ENCODE results near the gene DCANP1.

Gene DCANP1

DNA sequence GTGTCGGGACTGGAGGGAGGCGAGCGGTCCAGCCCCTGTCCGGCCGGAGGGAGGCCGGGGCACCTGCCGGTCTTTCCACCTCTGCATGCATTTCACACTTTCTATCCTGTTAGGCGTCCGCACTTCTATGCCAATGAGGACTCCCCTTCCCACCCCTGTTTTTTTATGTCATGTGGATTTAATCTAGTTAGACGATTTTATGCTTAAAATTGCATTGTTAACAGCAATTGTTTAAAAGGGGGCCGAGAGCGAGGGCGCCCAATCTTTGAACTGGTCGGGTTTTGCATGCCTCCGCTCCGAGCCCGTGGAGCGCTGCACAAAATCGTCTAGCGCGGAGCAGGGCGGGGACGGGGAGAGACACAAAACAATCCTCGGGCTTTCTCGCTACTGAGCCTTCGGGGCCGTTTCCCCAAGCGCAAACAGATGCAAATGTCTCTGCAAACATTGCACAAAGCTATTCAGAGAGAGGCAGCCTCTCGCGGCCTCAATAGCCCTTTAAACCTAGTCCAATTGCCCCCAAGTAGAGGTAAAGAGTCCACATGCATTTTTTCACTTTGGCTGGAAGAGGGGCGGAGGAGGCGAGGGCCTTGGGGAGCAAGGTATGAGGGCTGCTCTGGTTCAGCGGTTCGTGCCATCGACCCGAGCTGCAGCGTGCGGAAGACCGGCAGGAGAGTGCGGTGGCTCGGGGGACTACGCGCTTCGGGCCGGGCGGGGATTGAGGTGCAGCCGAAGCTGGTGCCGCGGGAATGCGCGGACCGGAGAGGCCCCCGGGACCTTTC, 42.5 kb upstream of the DCANP1 start:
- no peak for TF ChIP-seq Cebpa-rat (IDR thresholded peaks at IDR 0.05)
- Histone ChIP-seq H3K9me3 (peaks cover 11% of the 10 kb centered on the region; the same call in 1 of the 2 replicates), H3K4me1 (peaks cover 20% of the 10 kb centered on the region), H3K4me3 (peak overlapping the region; percentile 41), H3K4me2 (peak overlapping the region; percentile 66), H3K9ac (no peak overlapping the region), H4K20me1 (peaks cover 37% of the 10 kb centered on the region), H3K36me3 (no peaks in the 10 kb centered on the region), H3K27ac (no peak overlapping the region), H3K27me3 (peaks cover 94% of the 10 kb centered on the region)

DNA sequence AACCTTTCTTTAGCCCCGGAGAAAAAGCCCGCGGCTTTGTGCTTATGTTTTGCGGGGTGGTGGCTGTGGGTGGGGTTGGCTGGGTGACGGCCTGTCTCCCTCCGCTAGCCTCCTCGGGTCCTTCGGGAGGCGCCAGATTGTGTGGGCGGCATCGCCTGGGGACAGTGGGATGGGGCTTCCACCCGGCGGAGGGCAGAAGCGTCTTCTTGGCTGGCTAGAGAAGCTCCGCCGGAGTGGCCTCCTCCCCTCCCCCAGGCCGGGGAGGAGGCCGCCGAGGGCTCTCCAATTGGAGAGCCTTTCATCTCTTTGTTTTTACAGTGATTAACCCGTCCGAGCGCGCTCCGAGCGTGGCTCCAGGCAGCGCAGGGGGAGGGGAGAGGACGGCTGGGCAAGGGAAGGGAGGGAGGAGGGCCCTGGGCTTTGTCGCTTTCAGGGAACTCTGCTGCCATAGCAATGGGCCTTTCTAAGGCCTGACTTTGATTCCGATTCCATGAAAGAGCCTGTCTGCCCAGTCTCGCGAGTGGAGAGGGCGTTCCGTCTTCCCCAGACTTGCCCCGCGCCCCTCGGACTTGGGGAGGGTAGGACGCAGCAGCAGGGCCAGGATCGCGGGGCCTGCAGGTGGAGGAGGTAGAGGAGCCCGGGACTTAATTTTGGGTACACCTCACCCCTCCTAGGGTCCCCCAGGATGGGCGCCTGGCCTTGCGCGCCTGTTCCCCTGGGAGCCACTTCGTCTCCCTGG, 41.7 kb upstream of the DCANP1 start:
- Histone ChIP-seq H3K27me3 (peaks cover 86% of the 10 kb centered on the region), H3K4me2 (peak overlapping the region; percentile 66), H3K36me3 (no peaks in the 10 kb centered on the region), H3K9ac (no peak overlapping the region), H3K27ac (no peak overlapping the region), H3K4me1 (peaks cover 20% of the 10 kb centered on the region), H4K20me1 (peaks cover 37% of the 10 kb centered on the region), H3K4me3 (peak overlapping the region; percentile 41), H3K9me3 (peaks cover 11% of the 10 kb centered on the region; the same call in 1 of the 2 replicates)
- no peak for TF ChIP-seq Cebpa-rat (IDR thresholded peaks at IDR 0.05)

DNA sequence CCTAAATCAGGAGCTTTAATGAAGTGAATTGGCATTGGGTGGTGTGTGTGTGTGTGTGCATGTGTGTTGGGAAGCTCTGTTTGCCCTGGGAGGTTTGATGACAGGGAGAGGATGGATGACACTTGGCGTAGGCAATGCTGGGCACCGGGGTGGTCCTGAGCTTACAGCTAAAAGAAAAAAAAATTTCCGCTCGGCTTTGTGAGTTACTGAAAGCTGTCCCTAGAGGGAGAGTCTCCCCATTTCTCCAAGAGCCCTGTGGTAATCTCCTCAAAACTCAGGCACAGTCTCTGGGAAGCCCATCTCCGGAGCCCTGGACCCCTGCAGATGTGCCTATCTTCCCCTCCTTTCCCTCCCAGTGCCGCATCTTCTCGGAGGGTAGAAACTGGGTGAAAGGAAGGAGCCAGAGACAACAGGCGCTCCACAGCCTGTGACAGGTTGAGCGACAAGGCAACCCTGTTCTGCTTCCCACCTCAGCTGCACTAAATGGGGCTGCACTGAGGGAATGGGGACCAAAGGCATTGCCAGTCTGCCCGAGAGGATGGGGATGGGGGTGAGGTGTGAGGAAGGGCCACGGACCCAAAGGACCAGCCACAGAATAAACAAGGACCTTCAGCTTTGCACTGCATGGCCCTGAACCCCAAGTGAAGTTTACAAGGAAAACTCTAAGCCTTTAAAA, 40.8 kb upstream of the DCANP1 start:
- H3K27me3 ChIP-seq = peaks cover 77% of the 10 kb centered on the region
- H3K36me3 ChIP-seq = no peaks in the 10 kb centered on the region
- no peak overlapping the region for H3K27ac ChIP-seq
- H3K4me2 ChIP-seq = no peak overlapping the region
- H3K9me3 ChIP-seq = peaks cover 11% of the 10 kb centered on the region; the same call in 1 of the 2 replicates
- no peak for TF ChIP-seq Cebpa-rat (IDR thresholded peaks at IDR 0.05)
- no peak overlapping the region for H3K9ac ChIP-seq
- no peak overlapping the region for H3K4me3 ChIP-seq
- H3K4me1 ChIP-seq = peaks cover 20% of the 10 kb centered on the region
- H4K20me1 ChIP-seq = peaks cover 37% of the 10 kb centered on the region

DNA sequence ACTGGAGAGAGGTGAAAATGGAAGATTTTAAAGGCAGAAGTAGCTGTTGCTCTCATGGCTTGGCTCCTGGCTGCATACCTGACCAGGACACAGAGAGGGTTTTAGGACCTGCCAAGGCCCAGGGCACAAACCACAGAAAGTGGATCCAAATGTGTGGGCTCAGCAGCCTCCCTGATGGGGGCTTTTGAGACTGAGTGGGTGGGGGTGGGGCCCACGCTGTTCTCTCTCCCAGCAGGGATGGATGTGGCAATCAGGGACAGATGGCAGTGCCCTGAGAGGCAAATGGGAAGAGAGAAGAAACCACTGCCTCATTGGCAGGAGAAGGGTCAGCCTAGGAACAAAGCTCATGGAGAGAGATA, 39.9 kb upstream of the DCANP1 start:
- Histone ChIP-seq H3K27ac (no peak overlapping the region), H3K4me3 (no peak overlapping the region), H3K9ac (no peak overlapping the region), H3K27me3 (peaks cover 68% of the 10 kb centered on the region), H3K4me1 (peaks cover 20% of the 10 kb centered on the region), H4K20me1 (peaks cover 37% of the 10 kb centered on the region), H3K4me2 (no peak overlapping the region), H3K36me3 (no peaks in the 10 kb centered on the region), H3K9me3 (peaks cover 11% of the 10 kb centered on the region; the same call in 1 of the 2 replicates)
- TF ChIP-seq Cebpa-rat (IDR thresholded peaks at IDR 0.05) = no peak

DNA sequence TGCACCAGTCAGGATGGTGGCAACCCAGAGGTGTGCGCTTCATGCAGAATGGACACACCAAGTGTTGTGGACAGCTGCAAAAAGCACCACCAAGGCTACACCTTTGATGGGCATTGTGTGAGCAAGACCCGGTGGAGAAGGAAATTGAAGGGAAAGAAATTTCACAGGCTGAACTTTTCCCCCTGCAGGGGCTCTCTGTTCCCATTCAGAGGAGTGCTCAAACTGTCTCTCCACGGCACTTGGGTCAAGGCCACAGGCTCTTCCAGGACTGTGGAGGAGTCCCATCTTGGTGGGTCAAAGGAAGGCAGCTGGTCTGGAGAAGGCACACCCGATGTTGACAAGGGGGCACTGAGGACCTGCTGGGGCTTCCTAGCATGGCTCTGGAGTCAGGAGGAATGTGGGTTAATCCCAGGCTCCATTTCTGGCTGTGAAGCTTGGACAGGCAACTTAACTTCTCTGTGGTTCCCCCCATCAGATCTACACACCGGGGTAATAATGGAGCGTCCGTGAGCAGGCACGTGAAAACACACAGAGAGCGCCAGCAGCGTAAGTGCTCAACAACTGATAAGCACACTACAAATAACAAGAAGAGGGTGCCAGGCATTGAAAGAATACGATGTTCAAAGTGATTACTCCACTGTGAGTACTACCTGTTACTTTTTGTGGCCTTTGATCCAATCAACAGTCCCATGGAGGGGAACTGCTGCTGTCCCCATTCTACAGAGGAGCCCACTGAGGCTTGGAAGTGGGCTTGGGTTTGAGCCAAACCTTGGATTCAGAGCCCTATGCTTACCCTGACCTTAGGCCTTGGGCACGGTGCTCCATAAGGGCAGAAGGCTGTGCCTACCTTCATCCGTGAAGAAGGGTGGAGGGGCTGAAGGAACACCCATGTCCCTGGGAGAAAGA, 39.2 kb upstream of the DCANP1 start:
- no peak for TF ChIP-seq Cebpa-rat (IDR thresholded peaks at IDR 0.05)
- no peak overlapping the region for H3K4me2 ChIP-seq
- H3K36me3 ChIP-seq = no peaks in the 10 kb centered on the region
- H4K20me1 ChIP-seq = peaks cover 37% of the 10 kb centered on the region
- H3K4me1 ChIP-seq = peaks cover 20% of the 10 kb centered on the region
- H3K27ac ChIP-seq = no peak overlapping the region
- H3K27me3 ChIP-seq = peaks cover 61% of the 10 kb centered on the region
- H3K4me3 ChIP-seq = no peak overlapping the region
- no peak overlapping the region for H3K9ac ChIP-seq
- peaks cover 11% of the 10 kb centered on the region; the same call in 1 of the 2 replicates for H3K9me3 ChIP-seq

DNA sequence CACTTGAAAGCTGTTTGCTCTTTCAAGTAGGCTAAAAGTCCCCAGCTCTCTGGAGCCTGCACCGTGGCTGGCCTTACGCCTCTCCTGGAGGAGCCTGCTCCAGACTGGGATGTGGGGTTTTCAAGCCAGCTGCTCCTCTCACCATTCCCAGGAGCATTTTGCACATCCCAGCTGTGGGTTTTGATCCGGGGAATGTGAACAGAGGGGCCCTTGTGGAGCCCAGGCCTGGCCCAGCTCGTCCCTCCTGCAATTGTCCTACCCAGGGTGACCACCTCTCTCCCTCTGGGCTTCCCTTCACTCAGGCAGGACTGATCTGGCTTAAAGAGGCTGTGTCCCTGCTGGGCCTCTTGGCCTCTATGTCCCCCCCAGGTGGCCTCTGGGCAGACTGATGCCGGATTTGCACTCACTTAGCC, 37.5 kb upstream of the DCANP1 start:
- no peaks in the 10 kb centered on the region for H3K9me3 ChIP-seq
- H3K27me3 ChIP-seq = peaks cover 44% of the 10 kb centered on the region
- no peaks in the 10 kb centered on the region for H3K36me3 ChIP-seq
- no peak overlapping the region for H3K9ac ChIP-seq
- no peak overlapping the region for H3K4me3 ChIP-seq
- peaks cover 21% of the 10 kb centered on the region for H4K20me1 ChIP-seq
- no peak overlapping the region for H3K4me2 ChIP-seq
- H3K4me1 ChIP-seq = peaks cover 12% of the 10 kb centered on the region
- no peak for TF ChIP-seq Cebpa-rat (IDR thresholded peaks at IDR 0.05)
- no peak overlapping the region for H3K27ac ChIP-seq

DNA sequence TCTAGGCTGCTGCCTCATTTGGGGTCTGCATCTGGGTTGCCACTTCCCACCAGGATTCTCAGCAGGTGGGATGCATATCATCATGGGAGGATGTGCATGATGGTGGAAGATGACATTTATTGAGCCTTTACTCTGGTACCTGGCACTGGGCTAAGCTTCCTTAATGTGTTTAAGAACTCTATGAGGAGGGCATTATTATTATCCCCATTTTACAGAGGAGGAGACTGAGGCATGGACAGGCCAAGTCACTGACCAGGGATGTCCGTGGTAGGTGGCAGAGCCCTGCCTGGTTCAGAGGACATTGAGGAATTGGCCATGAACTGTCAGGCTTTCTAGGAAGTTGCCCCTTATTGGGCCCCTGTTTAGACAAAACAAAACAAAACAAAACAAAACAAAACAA, 36.1 kb upstream of the DCANP1 start:
- no peak for TF ChIP-seq Cebpa-rat (IDR thresholded peaks at IDR 0.05)
- H3K9ac ChIP-seq = no peak overlapping the region
- H3K27me3 ChIP-seq = peaks cover 30% of the 10 kb centered on the region
- H3K4me2 ChIP-seq = no peak overlapping the region
- H4K20me1 ChIP-seq = peaks cover 7% of the 10 kb centered on the region; the same call in 1 of the 2 replicates
- no peak overlapping the region for H3K27ac ChIP-seq
- no peaks in the 10 kb centered on the region for H3K9me3 ChIP-seq
- H3K4me1 ChIP-seq = no peaks in the 10 kb centered on the region
- no peak overlapping the region for H3K4me3 ChIP-seq
- H3K36me3 ChIP-seq = no peaks in the 10 kb centered on the region

DNA sequence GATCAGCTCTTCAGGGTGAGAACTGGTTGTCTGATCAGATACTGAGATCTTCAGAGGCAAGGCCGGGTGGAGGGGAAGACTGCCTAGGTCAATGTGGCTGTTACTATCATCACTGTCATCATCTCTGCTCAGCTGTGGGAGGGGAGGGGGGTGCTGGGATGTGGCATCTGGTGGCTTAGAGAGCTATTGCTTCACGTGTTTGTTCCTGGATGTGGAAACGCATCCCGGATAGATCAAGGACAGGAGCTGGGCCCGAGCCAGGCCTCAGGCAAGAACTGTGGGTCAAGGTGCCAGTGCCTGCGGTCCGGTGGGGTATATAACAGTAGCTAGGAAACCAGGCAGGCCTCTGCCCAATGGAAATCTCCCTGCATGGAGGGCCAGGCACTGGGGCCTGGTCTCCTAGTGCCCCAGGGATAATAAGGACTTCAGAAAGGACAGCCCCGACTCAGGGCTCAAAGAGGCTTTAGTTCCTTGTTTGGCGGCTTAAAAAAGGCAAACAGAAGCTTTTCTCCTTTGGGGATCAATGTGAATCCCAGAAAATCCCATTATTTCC, 35.3 kb upstream of the DCANP1 start:
- H3K9ac ChIP-seq = no peak overlapping the region
- no peak overlapping the region for H3K4me2 ChIP-seq
- H3K9me3 ChIP-seq = no peaks in the 10 kb centered on the region
- no peaks in the 10 kb centered on the region; the same call in 1 of the 2 replicates for H4K20me1 ChIP-seq
- no peak overlapping the region for H3K4me3 ChIP-seq
- no peaks in the 10 kb centered on the region for H3K36me3 ChIP-seq
- peaks cover 22% of the 10 kb centered on the region for H3K27me3 ChIP-seq
- no peak for TF ChIP-seq Cebpa-rat (IDR thresholded peaks at IDR 0.05)
- no peaks in the 10 kb centered on the region for H3K4me1 ChIP-seq
- H3K27ac ChIP-seq = no peak overlapping the region

DNA sequence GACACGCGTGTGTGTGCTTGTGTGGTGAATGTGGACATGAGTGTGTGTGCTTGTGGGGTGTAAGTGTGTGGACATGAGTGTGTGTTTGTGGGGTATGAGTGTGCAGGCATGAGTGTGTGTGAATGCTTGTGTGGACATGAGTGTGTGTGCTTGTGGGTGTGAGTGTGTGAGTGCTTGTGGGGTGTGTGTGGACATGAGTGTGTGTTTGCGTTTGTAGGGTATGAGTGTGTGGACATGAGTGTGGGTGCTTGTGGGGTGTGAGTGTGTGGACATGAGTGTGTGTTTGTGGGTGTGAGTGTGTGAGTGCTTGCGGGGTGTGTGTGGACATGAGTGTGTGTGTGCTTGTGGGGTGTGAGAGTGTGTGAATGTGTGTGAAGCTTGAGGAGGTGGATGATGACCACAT, 34.8 kb upstream of the DCANP1 start:
- H3K4me2 ChIP-seq = no peak overlapping the region
- no peak for TF ChIP-seq Cebpa-rat (IDR thresholded peaks at IDR 0.05)

More for the DNA sequence above, 34.8 kb upstream of the DCANP1 start:
- H3K27ac ChIP-seq = no peak overlapping the region
- H3K4me3 ChIP-seq = no peak overlapping the region
- H3K9ac ChIP-seq = no peak overlapping the region
- no peaks in the 10 kb centered on the region; the same call in 1 of the 2 replicates for H4K20me1 ChIP-seq
- H3K4me1 ChIP-seq = no peaks in the 10 kb centered on the region
- no peaks in the 10 kb centered on the region for H3K36me3 ChIP-seq
- no peaks in the 10 kb centered on the region for H3K9me3 ChIP-seq
- H3K27me3 ChIP-seq = peaks cover 17% of the 10 kb centered on the region

Measured in BLaER1 (cell line).